Measurements from ENCODE around the gene GZMM. TPM values are rescaled to one million over a fixed set of nuclear protein-coding genes. Genes with fewer than 3 reads are reported as not detected.

GZMM gene
- under 1 TPM in 5 of 8 experiments, not detected in 3; 0.29 to 0.50 (median 0.33) TPM for total RNA-seq

DNA sequence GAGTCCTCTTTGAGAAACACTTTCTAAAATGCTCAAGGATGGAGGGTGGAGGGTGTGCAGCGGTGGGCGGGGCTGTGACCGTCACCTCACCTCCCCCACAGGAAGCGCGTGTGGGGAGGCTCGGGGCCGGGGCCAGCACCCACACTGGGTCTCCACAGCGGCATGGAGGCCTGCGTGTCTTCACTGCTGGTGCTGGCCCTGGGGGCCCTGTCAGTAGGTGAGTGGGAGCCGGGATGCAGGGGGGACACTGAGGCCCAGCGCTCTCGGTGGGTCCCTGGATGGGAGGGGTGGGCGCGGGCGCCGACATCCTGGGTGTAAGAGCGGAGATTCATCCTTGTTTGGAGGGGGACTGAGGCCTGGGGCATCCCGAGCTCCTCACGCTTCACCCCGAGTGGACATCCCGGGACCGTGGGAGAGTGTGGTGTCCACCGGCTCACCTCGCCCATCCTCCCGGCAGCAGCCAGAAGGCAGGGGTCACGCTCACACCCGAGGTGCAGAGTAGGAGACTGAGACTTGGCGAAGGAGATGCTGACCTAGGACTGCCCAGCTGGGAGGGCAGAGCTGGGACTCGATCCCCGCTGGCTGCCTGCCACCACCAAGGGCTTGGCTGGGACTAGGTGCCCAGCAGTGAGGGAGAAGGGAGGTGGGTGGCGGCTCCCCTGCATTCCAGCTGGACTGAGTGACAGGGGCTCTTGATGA is at the start of gene GZMM:
Gene GZMM (plus strand): TSS at position 144 of the 699 bp plus-strand sequence. CDS start 19 bp downstream, at position 163.
- H3K4me3 ChIP-seq, result no peak within 1 kb of the TSS
- WGBS, 10 experiments, result no CpG with 5 or more reads among the region's 31 CpGs
- in situ Hi-C loops (cut with MboI; ENCODE audit: low pct_unique_long_range_greater_than_20kb in 2 of 9, low sequenced_read_pairs in 9 of 9, unreplicated experiment in 9 of 9), result no loop called here

GRCh38 chr19:494171-495080 is 49.4 kb upstream of the GZMM start:
- H3K4me1 ChIP-seq (replicated peaks in 1 of 2), result peaks cover 18 to 23% of the 10 kb centered on the region in 2 donors
- 0 to 70% (median 34%) methylated on average over 1 to 11 of the region's 22 CpGs; no CpG with 5 or more reads in 6 of the 10 experiments for WGBS, 10 experiments
- H3K4me3 ChIP-seq, result no peak overlapping the region
- in situ Hi-C loops (cut with MboI; ENCODE audit: low pct_unique_long_range_greater_than_20kb in 2 of 9, low sequenced_read_pairs in 9 of 9, unreplicated experiment in 9 of 9), result no loop called here
- no peak overlapping the region for H3K27ac ChIP-seq
- peak in 1 of 8 experiments; percentile 34 for ATAC-seq (replicated peaks in 6 of 8)

More for the DNA sequence above, at the start of gene GZMM:
- ATAC-seq (replicated peaks in 6 of 8), result peak in 7 of 8 experiments; percentile 10 to 29 (median 15)
- H3K27ac ChIP-seq, result no peak within 1 kb of the TSS
- H3K4me1 ChIP-seq (replicated peaks in 1 of 2), result no peaks in the 10 kb centered on the region

GRCh38 chr19:495081-495401 is 48.8 kb upstream of the GZMM start:
- H3K4me1 ChIP-seq (replicated peaks in 1 of 2), result peaks cover 13 to 17% of the 10 kb centered on the region in 2 donors
- no peak overlapping the region for H3K27ac ChIP-seq
- peak in 1 of 8 experiments; percentile 1 for ATAC-seq (replicated peaks in 6 of 8)
- in situ Hi-C loops (cut with MboI; ENCODE audit: low pct_unique_long_range_greater_than_20kb in 2 of 9, low sequenced_read_pairs in 9 of 9, unreplicated experiment in 9 of 9), result no loop called here
- WGBS, 10 experiments, result no CpG with 5 or more reads among the region's 10 CpGs
- H3K4me3 ChIP-seq, result no peak overlapping the region

- 2 to 50% (median 33%) methylated on average over 2 to 14 of the region's 32 CpGs; no CpG with 5 or more reads in 6 of the 10 experiments for WGBS, 10 experiments
- H3K4me3 ChIP-seq, result no peak overlapping the region
- H3K27ac ChIP-seq, result no peak overlapping the region
- peaks cover 10 to 16% of the 10 kb centered on the region in 2 donors for H3K4me1 ChIP-seq (replicated peaks in 1 of 2)
- ATAC-seq (replicated peaks in 6 of 8), result peak; percentile 5 to 60 (median 28)
- in situ Hi-C loops (cut with MboI; ENCODE audit: low pct_unique_long_range_greater_than_20kb in 2 of 9, low sequenced_read_pairs in 9 of 9, unreplicated experiment in 9 of 9), result no loop called here
Measured at GRCh38 chr19:495402-496111, 48.3 kb upstream of the GZMM start.

DNA sequence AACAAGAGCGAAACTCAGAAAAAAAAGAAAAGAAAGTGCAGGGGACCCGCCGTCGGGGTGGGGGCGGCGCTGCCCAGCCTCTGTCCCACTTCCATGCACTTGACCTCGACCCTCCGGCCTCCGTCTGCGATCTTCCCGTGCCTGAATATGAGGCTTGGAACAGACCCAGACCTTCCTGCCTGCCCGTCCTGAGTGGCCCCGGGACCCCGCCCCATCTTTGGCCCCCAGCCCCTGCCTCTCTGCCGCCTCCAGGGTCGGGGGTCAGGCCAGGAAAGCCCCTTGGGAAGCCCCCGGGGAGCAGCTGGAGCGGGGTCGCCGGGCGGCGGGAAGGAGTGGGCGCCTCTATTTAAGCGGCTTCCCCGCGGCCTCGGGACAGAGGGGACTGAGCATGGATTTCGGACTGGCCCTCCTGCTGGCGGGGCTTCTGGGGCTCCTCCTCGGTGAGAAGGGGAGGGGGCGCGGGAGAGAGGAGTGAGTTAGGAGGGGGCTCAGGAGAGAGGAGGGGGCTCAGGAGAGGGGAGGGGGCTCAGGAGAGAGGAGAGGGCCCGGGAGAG is 47.7 kb upstream of the GZMM start, which contains the start of gene MADCAM1:
Gene MADCAM1 (plus strand): TSS at position 375 of the 554 bp plus-strand sequence. CDS start 14 bp downstream, at position 389.
- no peak within 1 kb of the TSS for H3K27ac ChIP-seq
- peak within 1 kb of the TSS in 4 of 5 donors; percentile 8 to 29 (median 21) for H3K4me3 ChIP-seq
- in situ Hi-C loops (cut with MboI; ENCODE audit: low pct_unique_long_range_greater_than_20kb in 2 of 9, low sequenced_read_pairs in 9 of 9, unreplicated experiment in 9 of 9), result no loop called here
- 0 to 20% methylated on average over 1 to 2 of the region's 33 CpGs; no CpG with 5 or more reads in 8 of the 10 experiments for WGBS, 10 experiments
- peaks cover 7 to 13% of the 10 kb centered on the region in 2 donors for H3K4me1 ChIP-seq (replicated peaks in 1 of 2)
- ATAC-seq (replicated peaks in 6 of 8), result no peak

GRCh38 chr19:496986-497385 is 46.9 kb upstream of the GZMM start:
- Histone ChIP-seq H3K4me1 (replicated peaks in 1 of 2) (peaks cover 6 to 11% of the 10 kb centered on the region in 2 donors), H3K27ac (no peak overlapping the region), H3K4me3 (peak overlapping the region in 1 of 5 donors; percentile 23)
- WGBS, 10 experiments, result no CpG with 5 or more reads among the region's 18 CpGs
- in situ Hi-C loops (cut with MboI; ENCODE audit: low pct_unique_long_range_greater_than_20kb in 2 of 9, low sequenced_read_pairs in 9 of 9, unreplicated experiment in 9 of 9), result no loop called here
- ATAC-seq (replicated peaks in 6 of 8), result no peak

GRCh38 chr19:497491-497868 is 46.4 kb upstream of the GZMM start:
- Histone ChIP-seq H3K4me3 (peak overlapping the region; percentile 8 to 29 (median 19)), H3K4me1 (replicated peaks in 1 of 2) (peaks cover 6 to 11% of the 10 kb centered on the region in 2 donors), H3K27ac (no peak overlapping the region)
- ATAC-seq (replicated peaks in 6 of 8), result peak in 4 of 8 experiments; percentile 8 to 40 (median 25)
- no CpG with 5 or more reads among the region's 36 CpGs for WGBS, 10 experiments
- in situ Hi-C loops (cut with MboI; ENCODE audit: low pct_unique_long_range_greater_than_20kb in 2 of 9, low sequenced_read_pairs in 9 of 9, unreplicated experiment in 9 of 9), result no loop called here

GRCh38 chr19:497869-498510 is 45.9 kb upstream of the GZMM start:
- in situ Hi-C loops (cut with MboI; ENCODE audit: low pct_unique_long_range_greater_than_20kb in 2 of 9, low sequenced_read_pairs in 9 of 9, unreplicated experiment in 9 of 9), result no loop called here
- H3K27ac ChIP-seq, result no peak overlapping the region
- WGBS, 10 experiments, result 0 to 5% (median 0%) methylated on average over 2 to 27 of the region's 50 CpGs; no CpG with 5 or more reads in 5 of the 10 experiments
- ATAC-seq (replicated peaks in 6 of 8), result peak; percentile 25 to 52 (median 42)
- peaks cover 6 to 11% of the 10 kb centered on the region in 2 donors for H3K4me1 ChIP-seq (replicated peaks in 1 of 2)
- peak overlapping the region; percentile 8 to 29 (median 19) for H3K4me3 ChIP-seq

DNA sequence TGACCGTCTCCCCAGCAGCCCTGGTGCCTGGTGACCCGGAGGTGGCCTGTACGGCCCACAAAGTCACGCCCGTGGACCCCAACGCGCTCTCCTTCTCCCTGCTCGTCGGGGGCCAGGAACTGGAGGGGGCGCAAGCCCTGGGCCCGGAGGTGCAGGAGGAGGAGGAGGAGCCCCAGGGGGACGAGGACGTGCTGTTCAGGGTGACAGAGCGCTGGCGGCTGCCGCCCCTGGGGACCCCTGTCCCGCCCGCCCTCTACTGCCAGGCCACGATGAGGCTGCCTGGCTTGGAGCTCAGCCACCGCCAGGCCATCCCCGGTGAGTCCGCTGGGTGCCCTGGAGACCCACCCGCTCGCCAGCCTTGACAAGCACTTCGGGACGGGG is 45.4 kb upstream of the GZMM start:
- ATAC-seq (replicated peaks in 6 of 8), result peak in 1 of 8 experiments; percentile 6
- no peak overlapping the region for H3K27ac ChIP-seq
- H3K4me1 ChIP-seq (replicated peaks in 1 of 2), result peaks cover 6 to 11% of the 10 kb centered on the region in 2 donors
- no peak overlapping the region for H3K4me3 ChIP-seq
- in situ Hi-C loops (cut with MboI; ENCODE audit: low pct_unique_long_range_greater_than_20kb in 2 of 9, low sequenced_read_pairs in 9 of 9, unreplicated experiment in 9 of 9), result no loop called here
- WGBS, 10 experiments, result 20% methylated on average over 2 of the region's 26 CpGs; no CpG with 5 or more reads in 9 of the 10 experiments

DNA sequence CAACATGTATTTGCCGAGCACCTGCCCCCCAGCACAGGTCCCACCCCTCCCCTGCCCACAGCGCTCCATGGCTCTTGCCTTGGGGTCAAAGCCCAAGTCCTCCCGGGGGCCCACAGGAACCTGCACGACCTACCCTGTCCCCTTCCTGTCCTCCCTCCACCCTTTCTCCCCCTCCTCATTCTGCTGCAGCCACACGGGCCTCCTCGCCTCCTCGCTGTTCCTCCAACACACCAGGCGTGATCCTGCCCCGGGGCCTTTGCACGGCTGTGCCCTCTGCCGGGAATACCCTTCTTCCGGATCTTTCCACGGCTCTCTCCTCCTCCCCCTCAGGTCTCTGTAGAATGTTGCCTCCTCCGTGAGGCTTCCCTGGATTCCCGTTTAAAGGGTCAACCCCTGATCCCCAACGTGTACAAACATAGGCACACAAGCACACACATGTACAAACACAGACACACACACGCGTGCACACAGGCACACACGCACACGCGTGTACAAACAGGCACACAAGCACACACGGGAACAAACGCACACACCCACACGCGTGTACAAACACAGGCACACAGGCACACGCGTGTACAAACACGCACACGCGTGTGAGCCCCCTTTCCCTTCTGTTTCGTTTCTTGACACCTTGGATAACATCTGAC is 44.8 kb upstream of the GZMM start:
- ATAC-seq (replicated peaks in 6 of 8), result no peak
- 40 to 100% (median 66%) methylated on average over 1 to 12 of the region's 31 CpGs; no CpG with 5 or more reads in 2 of the 10 experiments for WGBS, 10 experiments
- Histone ChIP-seq H3K4me3 (no peak overlapping the region), H3K27ac (no peak overlapping the region), H3K4me1 (replicated peaks in 1 of 2) (peaks cover 6 to 11% of the 10 kb centered on the region in 2 donors)
- in situ Hi-C loops (cut with MboI; ENCODE audit: low pct_unique_long_range_greater_than_20kb in 2 of 9, low sequenced_read_pairs in 9 of 9, unreplicated experiment in 9 of 9), result no loop called here

DNA sequence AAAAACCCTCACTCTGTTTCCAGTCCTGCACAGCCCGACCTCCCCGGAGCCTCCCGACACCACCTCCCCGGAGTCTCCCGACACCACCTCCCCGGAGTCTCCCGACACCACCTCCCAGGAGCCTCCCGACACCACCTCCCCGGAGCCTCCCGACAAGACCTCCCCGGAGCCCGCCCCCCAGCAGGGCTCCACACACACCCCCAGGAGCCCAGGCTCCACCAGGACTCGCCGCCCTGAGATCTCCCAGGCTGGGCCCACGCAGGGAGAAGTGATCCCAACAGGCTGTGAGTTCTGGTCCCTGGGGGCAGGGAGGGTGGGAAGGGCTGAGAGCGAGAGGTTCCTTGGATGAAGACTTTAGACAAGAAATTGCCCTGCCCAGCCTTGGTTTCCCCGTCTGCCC is 42.2 kb upstream of the GZMM start:
- no peak overlapping the region for H3K27ac ChIP-seq
- no peak overlapping the region for H3K4me3 ChIP-seq
- no peak for ATAC-seq (replicated peaks in 6 of 8)
- WGBS, 10 experiments, result 68 to 100% (median 80%) methylated on average over 1 to 5 of the region's 17 CpGs; no CpG with 5 or more reads in 7 of the 10 experiments
- in situ Hi-C loops (cut with MboI; ENCODE audit: low pct_unique_long_range_greater_than_20kb in 2 of 9, low sequenced_read_pairs in 9 of 9, unreplicated experiment in 9 of 9), result no loop called here
- peaks cover 12 to 18% of the 10 kb centered on the region in 2 donors for H3K4me1 ChIP-seq (replicated peaks in 1 of 2)

DNA sequence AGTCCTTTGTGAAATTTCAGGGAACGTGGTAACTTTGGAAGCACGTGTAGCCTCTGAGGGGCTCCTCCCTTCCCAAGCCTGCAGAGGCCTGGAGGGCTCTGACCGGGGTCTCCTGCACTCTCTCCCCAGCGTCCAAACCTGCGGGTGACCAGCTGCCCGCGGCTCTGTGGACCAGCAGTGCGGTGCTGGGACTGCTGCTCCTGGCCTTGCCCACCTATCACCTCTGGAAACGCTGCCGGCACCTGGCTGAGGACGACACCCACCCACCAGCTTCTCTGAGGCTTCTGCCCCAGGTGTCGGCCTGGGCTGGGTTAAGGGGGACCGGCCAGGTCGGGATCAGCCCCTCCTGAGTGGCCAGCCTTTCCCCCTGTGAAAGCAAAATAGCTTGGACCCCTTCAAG is 39.2 kb upstream of the GZMM start:
- in situ Hi-C loops (cut with MboI; ENCODE audit: low pct_unique_long_range_greater_than_20kb in 2 of 9, low sequenced_read_pairs in 9 of 9, unreplicated experiment in 9 of 9), result no loop called here
- peaks cover 9 to 12% of the 10 kb centered on the region in 2 donors for H3K4me1 ChIP-seq (replicated peaks in 1 of 2)
- H3K4me3 ChIP-seq, result no peak overlapping the region
- no peak for ATAC-seq (replicated peaks in 6 of 8)
- 75 to 93% (median 82%) methylated on average over 2 to 8 of the region's 14 CpGs; no CpG with 5 or more reads in 6 of the 10 experiments for WGBS, 10 experiments
- H3K27ac ChIP-seq, result no peak overlapping the region

Data from motor neuron (in vitro differentiated cells).